Measurements from ENCODE around the gene HEG1. TPM values are rescaled to one million over a fixed set of nuclear protein-coding genes. Genes with fewer than 3 reads are reported as not detected.

Gene HEG1
- total and polyA plus RNA-seq, 2 experiments from 2014 or later, result 27.2 to 27.3 TPM

DNA sequence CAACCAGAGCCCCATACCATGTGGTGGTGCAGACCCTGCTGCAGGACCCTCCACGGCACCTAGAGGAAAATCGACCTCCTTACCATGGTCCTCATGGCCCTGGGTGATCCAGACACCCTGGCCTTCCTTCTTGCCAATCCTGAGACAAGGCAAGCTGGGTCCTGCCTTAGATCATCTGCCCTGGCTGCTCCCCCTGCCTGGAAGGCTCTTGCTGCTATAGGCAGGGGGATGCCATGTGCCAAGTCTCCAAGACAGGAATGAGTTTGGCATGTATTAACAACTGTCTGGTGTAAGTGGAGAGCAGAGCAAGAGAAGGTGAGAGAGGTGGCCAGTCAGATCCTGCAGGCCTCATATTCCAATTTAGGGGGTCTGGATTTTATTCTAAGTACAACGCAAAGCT, 7.5 kb downstream of the HEG1 start:
- H3K9me3 ChIP-seq (ENCODE audit: low read depth), result no peaks in the 10 kb centered on the region
- H3K4me2 ChIP-seq, result no peak overlapping the region
- H3K36me3 ChIP-seq (replicated peaks; ENCODE audit: insufficient read depth, low read depth), result no peaks in the 10 kb centered on the region
- peaks cover 53% of the 10 kb centered on the region for H3K79me2 ChIP-seq
- 92% methylated on average over 3 of the region's 3 CpGs for WGBS (ENCODE audit: low lambda C conversion rate, missing lambda C conversion rate)
- TF ChIP-seq EZH2phosphoT487 (IDR thresholded peaks at IDR 0.05; ENCODE audit: low read depth, severe bottlenecking, unreplicated experiment) (no peak), EZH2 (IDR thresholded peaks at IDR 0.05; ENCODE audit: borderline replicate concordance) (no peak)
- TF ChIP-seq, protein P1, sequence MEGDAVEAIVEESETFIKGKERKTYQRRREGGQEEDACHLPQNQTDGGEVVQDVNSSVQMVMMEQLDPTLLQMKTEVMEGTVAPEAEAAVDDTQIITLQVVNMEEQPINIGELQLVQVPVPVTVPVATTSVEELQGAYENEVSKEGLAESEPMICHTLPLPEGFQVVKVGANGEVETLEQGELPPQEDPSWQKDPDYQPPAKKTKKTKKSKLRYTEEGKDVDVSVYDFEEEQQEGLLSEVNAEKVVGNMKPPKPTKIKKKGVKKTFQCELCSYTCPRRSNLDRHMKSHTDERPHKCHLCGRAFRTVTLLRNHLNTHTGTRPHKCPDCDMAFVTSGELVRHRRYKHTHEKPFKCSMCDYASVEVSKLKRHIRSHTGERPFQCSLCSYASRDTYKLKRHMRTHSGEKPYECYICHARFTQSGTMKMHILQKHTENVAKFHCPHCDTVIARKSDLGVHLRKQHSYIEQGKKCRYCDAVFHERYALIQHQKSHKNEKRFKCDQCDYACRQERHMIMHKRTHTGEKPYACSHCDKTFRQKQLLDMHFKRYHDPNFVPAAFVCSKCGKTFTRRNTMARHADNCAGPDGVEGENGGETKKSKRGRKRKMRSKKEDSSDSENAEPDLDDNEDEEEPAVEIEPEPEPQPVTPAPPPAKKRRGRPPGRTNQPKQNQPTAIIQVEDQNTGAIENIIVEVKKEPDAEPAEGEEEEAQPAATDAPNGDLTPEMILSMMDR (IDR thresholded peaks at IDR 0.05; ENCODE audit: poor library complexity), result no peak
- no peak for DNase-seq (ENCODE audit: low spot score)
- no peak overlapping the region for H3K27ac ChIP-seq
- H4K20me1 ChIP-seq (ENCODE audit: insufficient read depth, poor library complexity, severe bottlenecking), result peaks cover 6% of the 10 kb centered on the region
- H2AFZ ChIP-seq, result no peak overlapping the region
- H3K4me1 ChIP-seq (ENCODE audit: insufficient read depth), result peaks cover 25% of the 10 kb centered on the region
- no peaks in the 10 kb centered on the region for H3K9me2 ChIP-seq (replicated peaks; ENCODE audit: insufficient read depth)
- H3K4me3 ChIP-seq, result no peak overlapping the region
- H3K27me3 ChIP-seq, result no peaks in the 10 kb centered on the region

- Histone ChIP-seq H3K36me3 (replicated peaks; ENCODE audit: insufficient read depth, low read depth) (no peaks in the 10 kb centered on the region), H3K9me2 (replicated peaks; ENCODE audit: insufficient read depth) (no peaks in the 10 kb centered on the region), H3K27ac (no peak overlapping the region), H3K4me2 (no peak overlapping the region), H3K9me3 (ENCODE audit: low read depth) (no peaks in the 10 kb centered on the region), H3K4me3 (no peak overlapping the region), H3K27me3 (no peaks in the 10 kb centered on the region), H3K4me1 (ENCODE audit: insufficient read depth) (peaks cover 18% of the 10 kb centered on the region), H2AFZ (no peak overlapping the region), H4K20me1 (ENCODE audit: insufficient read depth, poor library complexity, severe bottlenecking) (no peaks in the 10 kb centered on the region), H3K79me2 (peaks cover 55% of the 10 kb centered on the region)
- DNase-seq (ENCODE audit: low spot score), result no peak
- WGBS (ENCODE audit: low lambda C conversion rate, missing lambda C conversion rate), result 55% methylated on average over 2 of the region's 2 CpGs
- no peak for TF ChIP-seq EZH2phosphoT487 (IDR thresholded peaks at IDR 0.05; ENCODE audit: low read depth, severe bottlenecking, unreplicated experiment)
- TF ChIP-seq EZH2 (IDR thresholded peaks at IDR 0.05; ENCODE audit: borderline replicate concordance), result no peak
- TF ChIP-seq, protein P1 (IDR thresholded peaks at IDR 0.05; ENCODE audit: poor library complexity), result no peak
These were observed 9.8 kb downstream of the HEG1 start for GRCh38 chr3:125045965-125046364.

- DNase-seq (ENCODE audit: low spot score), result no peak
- no peak overlapping the region for H3K4me2 ChIP-seq
- no peaks in the 10 kb centered on the region for H3K9me3 ChIP-seq (ENCODE audit: low read depth)
- H3K36me3 ChIP-seq (replicated peaks; ENCODE audit: insufficient read depth, low read depth), result no peaks in the 10 kb centered on the region
- no peaks in the 10 kb centered on the region for H3K27me3 ChIP-seq
- H3K9me2 ChIP-seq (replicated peaks; ENCODE audit: insufficient read depth), result no peaks in the 10 kb centered on the region
- peaks cover 55% of the 10 kb centered on the region for H3K79me2 ChIP-seq
- WGBS (ENCODE audit: low lambda C conversion rate, missing lambda C conversion rate), result 86% methylated on average over 5 of the region's 5 CpGs
- H4K20me1 ChIP-seq (ENCODE audit: insufficient read depth, poor library complexity, severe bottlenecking), result no peaks in the 10 kb centered on the region
- peaks cover 18% of the 10 kb centered on the region for H3K4me1 ChIP-seq (ENCODE audit: insufficient read depth)
- no peak overlapping the region for H2AFZ ChIP-seq
- H3K4me3 ChIP-seq, result no peak overlapping the region
- no peak overlapping the region for H3K27ac ChIP-seq
- TF ChIP-seq EZH2phosphoT487 (IDR thresholded peaks at IDR 0.05; ENCODE audit: low read depth, severe bottlenecking, unreplicated experiment) (no peak), EZH2 (IDR thresholded peaks at IDR 0.05; ENCODE audit: borderline replicate concordance) (no peak)
- TF ChIP-seq, protein P1 (IDR thresholded peaks at IDR 0.05; ENCODE audit: poor library complexity), result no peak
These were observed 10.6 kb downstream of the HEG1 start for GRCh38 chr3:125045194-125045593.
